ENCODE results near the gene PTH2R. TPM values are rescaled to one million over a fixed set of nuclear protein-coding genes. Genes with fewer than 3 reads are reported as not detected.

The PTH2R gene, protein sequence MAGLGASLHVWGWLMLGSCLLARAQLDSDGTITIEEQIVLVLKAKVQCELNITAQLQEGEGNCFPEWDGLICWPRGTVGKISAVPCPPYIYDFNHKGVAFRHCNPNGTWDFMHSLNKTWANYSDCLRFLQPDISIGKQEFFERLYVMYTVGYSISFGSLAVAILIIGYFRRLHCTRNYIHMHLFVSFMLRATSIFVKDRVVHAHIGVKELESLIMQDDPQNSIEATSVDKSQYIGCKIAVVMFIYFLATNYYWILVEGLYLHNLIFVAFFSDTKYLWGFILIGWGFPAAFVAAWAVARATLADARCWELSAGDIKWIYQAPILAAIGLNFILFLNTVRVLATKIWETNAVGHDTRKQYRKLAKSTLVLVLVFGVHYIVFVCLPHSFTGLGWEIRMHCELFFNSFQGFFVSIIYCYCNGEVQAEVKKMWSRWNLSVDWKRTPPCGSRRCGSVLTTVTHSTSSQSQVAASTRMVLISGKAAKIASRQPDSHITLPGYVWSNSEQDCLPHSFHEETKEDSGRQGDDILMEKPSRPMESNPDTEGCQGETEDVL
- not detected in 5 replicates for total RNA-seq (2022; extraction: Qiagen RNA extraction)

DNA sequence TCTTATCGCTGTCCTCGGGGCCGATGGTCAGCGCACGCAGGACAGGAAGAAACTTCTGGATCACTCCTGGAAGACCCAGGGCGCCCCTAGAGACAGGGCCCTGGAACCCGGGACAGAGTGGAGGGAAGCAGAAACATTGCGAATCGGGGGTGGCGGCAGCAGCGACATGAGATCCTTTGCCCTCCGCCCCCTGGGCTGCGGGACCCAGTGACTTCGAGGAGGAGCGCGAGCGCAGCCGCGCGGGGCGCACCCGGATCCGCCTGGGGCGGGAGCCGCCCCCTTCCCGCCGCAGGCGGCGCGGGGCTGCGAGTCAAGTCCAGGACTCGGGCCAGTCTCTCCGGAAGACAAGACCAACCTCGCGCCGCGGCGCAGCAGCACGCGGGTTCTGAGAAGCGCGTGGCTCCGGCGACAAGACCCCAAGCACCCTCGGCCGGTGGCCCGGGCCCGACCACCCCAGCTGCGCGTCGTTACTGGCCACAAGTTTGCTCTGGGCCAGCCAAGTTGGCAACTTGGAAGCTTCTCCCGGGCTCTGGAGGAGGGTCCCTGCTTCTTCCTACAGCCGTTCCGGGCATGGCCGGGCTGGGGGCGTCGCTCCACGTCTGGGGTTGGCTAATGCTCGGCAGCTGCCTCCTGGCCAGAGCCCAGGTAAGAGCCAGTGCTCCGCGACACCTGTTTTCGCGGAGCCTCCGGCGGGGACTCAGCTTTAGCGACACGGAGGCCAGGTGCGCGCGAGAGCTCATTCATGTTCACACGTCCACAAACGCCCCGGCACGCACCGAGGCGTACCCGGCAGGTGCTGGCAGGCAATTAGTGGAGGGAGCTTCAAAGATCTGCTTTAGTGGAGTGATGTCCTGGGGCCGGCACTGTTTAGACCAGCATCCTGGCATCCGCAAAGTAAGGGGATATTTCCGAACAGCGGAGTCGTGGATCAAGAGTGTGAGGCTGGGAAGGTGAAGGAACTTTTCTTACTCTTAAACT is at the start of gene PTH2R:
Gene PTH2R (plus strand): TSS at position 319 of the 978 bp plus-strand sequence. CDS start 252 bp downstream, at position 571.

Other genes with a start within 250 kb of the PTH2R start
- gene CRYGA, start 243.2 kb upstream of the PTH2R start, total RNA-seq (2022; extraction: Qiagen RNA extraction): not detected in 5 replicates
- not detected in 5 replicates for gene C2orf80, start 216.8 kb upstream of the PTH2R start, total RNA-seq (2022; extraction: Qiagen RNA extraction)
- 75.0 to 91.1 TPM (median 81.4 TPM) in 5 replicates for gene IDH1, start 151.7 kb upstream of the PTH2R start, total RNA-seq (2022; extraction: Qiagen RNA extraction)
- 4.7 to 8.0 TPM (median 7.0 TPM) in 5 replicates for gene PIKFYVE, start 140.5 kb upstream of the PTH2R start, total RNA-seq (2022; extraction: Qiagen RNA extraction)

Data from A549 treated with CORT108297 at 1 μM for 4 hours (cell line).